Thoracic aorta (tissue), 2 donors: ENCODE measurements around the gene PKN1. TPM values are rescaled to one million over a fixed set of nuclear protein-coding genes. Genes with fewer than 3 reads are reported as not detected.

Experiments used
- ATAC-seq: fragments of 150-250 bp; one replicate; pipeline ENCODE4 v1.8.0; 2017; ENCODE audit warnings: low read depth; ENCODE audit not compliant: insufficient number of reproducible peaks, low FRiP score
- DNase-seq: peaks from one replicate; pipeline ENCODE4 v3.0.0-alpha.2; 2020; ENCODE audit warnings: low spot score
- H3K27ac ChIP-seq, 2 donors: fragments of 200-600 bp; sonication (generic); 1 replicate in 1 of 2; 2 replicates in 1 of 2; pipeline ENCODE4 v1.5.1; 2016; ENCODE audit warnings: mild to moderate bottlenecking in 2 of 2, moderate library complexity in 2 of 2
- H3K27me3 ChIP-seq: fragments of 200-600 bp; sonication (generic); replicated peaks from 2 replicates; pipeline ENCODE4 v1.6.0; 2016; ENCODE audit warnings: mild to moderate bottlenecking; ENCODE audit not compliant: insufficient read depth
- H3K36me3 ChIP-seq: fragments of 200-600 bp; sonication (generic); one replicate; pipeline ENCODE4 v1.5.1; 2016
- H3K4me1 ChIP-seq, 2 donors: fragments of 200-600 bp; sonication (generic); 1 replicate in 1 of 2; 2 replicates in 1 of 2; pipeline versions ENCODE4 v1.5.1 to v1.6.0; 2016; ENCODE audit warnings: low read depth in 2 of 2, mild to moderate bottlenecking in 1 of 2; ENCODE audit not compliant: control insufficient read depth in 1 of 2
- H3K4me3 ChIP-seq: fragments of 200-600 bp; sonication (generic); 2 replicates; pipeline ENCODE4 v1.5.1; 2016; ENCODE audit warnings: mild to moderate bottlenecking
- H3K9me3 ChIP-seq: fragments of 200-600 bp; sonication (generic); 2 replicates; pipeline ENCODE4 v1.5.1; 2016
- CTCF ChIP-seq: fragments of 200-600 bp; sonication (generic); IDR thresholded peaks from one replicate; pipeline ENCODE4 v1.5.1; 2019; ENCODE audit warnings: antibody characterized with exemption
- total RNA-seq, 2 donors: library from RNA; depleted of rRNA; stranded (reverse); fragments of >200 nt; gene quantifications; one replicate each; pipeline versions ENCODE4 v1.1.0 to v1.2.3, GENCODE V29; 2016

Gene PKN1
- total RNA-seq, 2 donors from 2014 or later = 93.8 to 139 TPM

- no peak for ATAC-seq
Observed at GRCh38 chr19:14473073-14473977, 40.2 kb downstream of the PKN1 start.

GRCh38 chr19:14473978-14474578 lies 41.0 kb downstream of the PKN1 start:
- Histone ChIP-seq H3K27me3 (no peaks in the 10 kb centered on the region), H3K4me1 (peaks cover 15 to 35% of the 10 kb centered on the region in 2 donors), H3K36me3 (peaks cover 22% of the 10 kb centered on the region), H3K4me3 (peak overlapping the region; percentile 55), H3K27ac (no peak overlapping the region), H3K9me3 (no peaks in the 10 kb centered on the region)
- ATAC-seq = no peak
- no peak for DNase-seq
- TF ChIP-seq CTCF = no peak

More at GRCh38 chr19:14473073-14473977, 40.2 kb downstream of the PKN1 start:
- no peak for TF ChIP-seq CTCF
- DNase-seq = no peak
- Histone ChIP-seq H3K36me3 (peaks cover 26% of the 10 kb centered on the region), H3K27ac (no peak overlapping the region), H3K9me3 (no peaks in the 10 kb centered on the region), H3K4me1 (peaks cover 15 to 35% of the 10 kb centered on the region in 2 donors), H3K4me3 (peak overlapping the region; percentile 55), H3K27me3 (no peaks in the 10 kb centered on the region)

GRCh38 chr19:14474827-14475226 lies 41.7 kb downstream of the PKN1 start:
- TF ChIP-seq CTCF = no peak
- H3K4me1 ChIP-seq = peaks cover 15 to 35% of the 10 kb centered on the region in 2 donors
- H3K9me3 ChIP-seq = no peaks in the 10 kb centered on the region
- no peak for DNase-seq
- ATAC-seq = no peak
- H3K4me3 ChIP-seq = no peak overlapping the region
- H3K36me3 ChIP-seq = peaks cover 21% of the 10 kb centered on the region
- H3K27ac ChIP-seq = no peak overlapping the region
- no peaks in the 10 kb centered on the region for H3K27me3 ChIP-seq

GRCh38 chr19:14475251-14476073 lies 42.4 kb downstream of the PKN1 start, which contains the start of gene PTGER1:
TSS of gene PTGER1 (minus strand) at chr19:14475354. CDS start at chr19:14474320, 1,034 bp downstream.
- Histone ChIP-seq H3K4me1 (peaks cover 15 to 35% of the 10 kb centered on the region in 2 donors), H3K36me3 (peaks cover 20% of the 10 kb centered on the region), H3K4me3 (peak within 1 kb of the TSS; percentile 55), H3K27me3 (no peaks in the 10 kb centered on the region), H3K27ac (no peak within 1 kb of the TSS), H3K9me3 (no peaks in the 10 kb centered on the region)
- no peak for TF ChIP-seq CTCF
- ATAC-seq (no peak), DNase-seq (no peak)
